ENCODE results near the gene KIF13A.
A peak's percentile ranks its signal among the peaks of the same experiment; 100 is the strongest.
"Not testable (repeated sequence)": the region's sequence is repeated elsewhere in the genome, so short reads cannot be mapped to it uniquely, and the experiment has no call there.

The KIF13A gene

GRCh38 chr6:17842014-17842776 is 145.2 kb downstream of the KIF13A start:
- DNase-seq: no peak

- DNase-seq: no peak
Observed at GRCh38 chr6:17839513-17840223, 147.8 kb downstream of the KIF13A start.

GRCh38 chr6:17836293-17836692 is 151.1 kb downstream of the KIF13A start:
- no peak for DNase-seq

GRCh38 chr6:17835784-17836183 is 151.7 kb downstream of the KIF13A start:
- no peak for DNase-seq

- DNase-seq: no peak
Observed at GRCh38 chr6:17831135-17831534, 156.3 kb downstream of the KIF13A start.

- DNase-seq: no peak
Observed at GRCh38 chr6:17829905-17830304, 157.5 kb downstream of the KIF13A start.

GRCh38 chr6:17828149-17828548 is 159.3 kb downstream of the KIF13A start:
- no peak for DNase-seq

- no peak for DNase-seq
Observed at GRCh38 chr6:17826301-17826700, 161.1 kb downstream of the KIF13A start.

GRCh38 chr6:17820055-17820454 is 167.4 kb downstream of the KIF13A start:
- peak; percentile 2 for DNase-seq

- DNase-seq: no peak
Observed at GRCh38 chr6:17817763-17818162, 169.7 kb downstream of the KIF13A start.

- DNase-seq: no peak
Observed at GRCh38 chr6:17816921-17817611, 170.4 kb downstream of the KIF13A start.

- DNase-seq: no peak
Observed at GRCh38 chr6:17813542-17813941, 173.9 kb downstream of the KIF13A start.

- no peak for DNase-seq
Observed at GRCh38 chr6:17812311-17812710, 175.1 kb downstream of the KIF13A start.

GRCh38 chr6:17808609-17809008 is 178.8 kb downstream of the KIF13A start:
- DNase-seq: no peak

GRCh38 chr6:17807431-17807830 is 180.0 kb downstream of the KIF13A start:
- not testable (repeated sequence) for DNase-seq

- DNase-seq: no peak
Observed at GRCh38 chr6:17803409-17803808, 184.0 kb downstream of the KIF13A start.

GRCh38 chr6:17798477-17799154 is 188.8 kb downstream of the KIF13A start:
- no peak for DNase-seq

- DNase-seq: no peak
Observed at GRCh38 chr6:17790489-17790888, 196.9 kb downstream of the KIF13A start.

GRCh38 chr6:17785094-17785787 is 202.2 kb downstream of the KIF13A start:
- DNase-seq: no peak

- no peak for DNase-seq
Observed at GRCh38 chr6:17780061-17780460, 207.4 kb downstream of the KIF13A start.

GRCh38 chr6:17771609-17772008 is 215.8 kb downstream of the KIF13A start:
- no peak for DNase-seq

- DNase-seq: no peak
Observed at GRCh38 chr6:17768881-17769280, 218.6 kb downstream of the KIF13A start.

GRCh38 chr6:17768388-17768787 is 219.0 kb downstream of the KIF13A start:
- DNase-seq: no peak

Data from NCI-H2227 treated with DMSO at 0.1 percent for 48 hours (cell line).